ENCODE measurements around the gene SH3GL3.

SH3GL3 gene

GRCh38 chr15:83556754-83557153, 109.6 kb downstream of the SH3GL3 start:
- no peak overlapping the region for H3K4me3 ChIP-seq (ENCODE audit: low read length)
- TF ChIP-seq ZNF274 (IDR thresholded peaks at IDR 0.05; ENCODE audit: low read depth, low read length), result no peak

GRCh38 chr15:83558146-83558545, 111.0 kb downstream of the SH3GL3 start:
- no peak overlapping the region for H3K4me3 ChIP-seq (ENCODE audit: low read length)
- no peak for TF ChIP-seq ZNF274 (IDR thresholded peaks at IDR 0.05; ENCODE audit: low read depth, low read length)

- TF ChIP-seq ZNF274 (IDR thresholded peaks at IDR 0.05; ENCODE audit: low read depth, low read length), result no peak
- no peak overlapping the region for H3K4me3 ChIP-seq (ENCODE audit: low read length)
Measured at GRCh38 chr15:83559310-83559966, 112.3 kb downstream of the SH3GL3 start.

DNA sequence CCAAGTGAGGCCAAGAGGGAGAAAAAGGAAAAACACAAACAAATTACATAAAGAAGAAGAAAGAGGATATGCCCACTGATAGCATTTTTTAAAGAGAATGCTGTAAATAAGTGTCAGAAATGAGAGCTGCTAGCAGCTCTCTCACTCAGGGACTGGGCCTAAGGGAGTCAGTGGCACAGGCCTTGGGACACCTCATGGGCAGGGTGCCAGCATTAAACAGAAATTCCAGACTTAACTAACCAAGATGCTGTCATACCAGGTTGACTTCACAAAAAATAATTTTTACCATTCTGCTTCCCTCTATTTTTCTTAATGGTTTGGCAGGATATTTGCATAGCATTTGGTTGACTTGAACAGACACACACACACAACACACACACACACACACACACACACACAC, 114.5 kb downstream of the SH3GL3 start:
- H3K4me3 ChIP-seq (ENCODE audit: low read length), result no peak overlapping the region
- TF ChIP-seq ZNF274 (IDR thresholded peaks at IDR 0.05; ENCODE audit: low read depth, low read length), result no peak

- H3K4me3 ChIP-seq (ENCODE audit: low read length), result no peak overlapping the region
- TF ChIP-seq ZNF274 (IDR thresholded peaks at IDR 0.05; ENCODE audit: low read depth, low read length), result no peak
Measured at GRCh38 chr15:83565138-83565537, 118.0 kb downstream of the SH3GL3 start.

DNA sequence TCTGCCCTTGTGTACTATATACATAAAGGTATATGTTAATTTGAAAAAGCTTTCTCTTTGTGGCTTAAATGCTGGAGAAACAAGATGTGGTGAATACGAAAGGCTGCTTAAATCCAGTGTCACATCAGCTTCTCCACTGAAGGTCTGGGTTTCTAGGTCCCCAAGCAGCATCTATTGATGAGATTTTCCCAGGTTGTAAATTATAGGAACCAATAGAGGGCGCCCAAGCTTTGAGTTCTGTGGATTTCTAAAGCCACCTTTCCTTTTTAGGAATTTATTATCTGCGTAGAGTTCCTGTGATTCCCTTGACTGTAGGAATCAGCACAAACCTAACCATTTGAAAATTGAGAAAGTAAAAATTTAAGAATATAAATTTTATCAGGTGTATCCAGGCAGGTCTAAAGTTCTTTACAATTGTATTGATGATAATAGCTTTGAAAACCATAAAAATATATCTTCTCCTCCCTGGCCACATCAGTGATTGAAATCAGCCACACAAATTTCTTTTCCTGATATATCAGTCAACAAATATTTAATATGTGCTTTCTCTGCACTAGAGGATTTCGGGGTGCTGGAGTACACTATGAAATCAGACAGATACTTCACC, 118.5 kb downstream of the SH3GL3 start:
- TF ChIP-seq ZNF274 (IDR thresholded peaks at IDR 0.05; ENCODE audit: low read depth, low read length), result no peak
- no peak overlapping the region for H3K4me3 ChIP-seq (ENCODE audit: low read length)

- no peak for TF ChIP-seq ZNF274 (IDR thresholded peaks at IDR 0.05; ENCODE audit: low read depth, low read length)
- no peak overlapping the region for H3K4me3 ChIP-seq (ENCODE audit: low read length)
Measured at GRCh38 chr15:83567318-83567717, 120.2 kb downstream of the SH3GL3 start.

GRCh38 chr15:83569341-83569740, 122.2 kb downstream of the SH3GL3 start:
- no peak overlapping the region for H3K4me3 ChIP-seq (ENCODE audit: low read length)
- TF ChIP-seq ZNF274 (IDR thresholded peaks at IDR 0.05; ENCODE audit: low read depth, low read length), result no peak

GRCh38 chr15:83570756-83571155, 123.6 kb downstream of the SH3GL3 start:
- TF ChIP-seq ZNF274 (IDR thresholded peaks at IDR 0.05; ENCODE audit: low read depth, low read length), result no peak

DNA sequence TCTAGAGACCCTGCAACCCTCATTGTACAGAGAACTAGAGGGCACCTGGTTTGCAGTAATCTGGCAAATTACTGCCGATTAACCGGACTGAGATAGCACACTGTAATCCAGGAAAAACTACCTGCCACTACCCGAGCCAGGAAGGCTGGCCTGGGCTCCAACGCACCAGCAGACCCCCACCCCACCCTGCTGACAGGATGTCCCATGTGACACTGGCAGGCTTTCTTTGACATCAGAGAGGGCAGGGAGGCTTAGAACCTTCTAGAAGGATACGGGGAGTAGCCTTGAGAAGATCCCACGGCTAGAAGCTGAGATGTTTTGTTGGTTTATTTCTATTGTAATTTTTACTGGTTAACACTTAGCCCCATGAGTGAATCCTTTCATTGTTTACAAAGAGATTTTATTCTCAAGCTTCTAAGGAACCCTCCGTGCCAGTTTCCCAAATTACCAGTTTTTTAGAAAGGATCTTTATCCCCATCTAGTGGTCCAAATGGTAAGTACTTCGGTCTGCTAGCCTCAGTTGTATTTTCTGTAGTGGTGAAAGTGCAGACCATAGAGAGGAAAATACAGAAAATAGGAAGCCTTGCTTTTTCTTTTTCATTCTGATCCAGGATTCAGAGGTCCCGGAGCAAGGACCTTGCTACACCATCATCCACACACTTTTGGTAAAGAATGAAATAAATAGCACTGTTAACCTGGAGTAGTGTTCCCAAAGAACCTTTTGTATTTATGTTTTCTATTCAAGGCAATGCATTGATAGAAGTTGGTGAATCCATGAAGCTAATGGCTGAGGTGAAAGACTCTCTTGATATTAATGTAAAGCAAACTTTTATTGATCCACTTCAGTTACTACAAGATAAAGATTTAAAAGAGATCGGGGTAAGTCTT, 124.9 kb downstream of the SH3GL3 start:
- TF ChIP-seq ZNF274 (IDR thresholded peaks at IDR 0.05; ENCODE audit: low read depth, low read length), result no peak
- H3K4me3 ChIP-seq (ENCODE audit: low read length), result no peak overlapping the region

More at GRCh38 chr15:83570756-83571155, 123.6 kb downstream of the SH3GL3 start:
- H3K4me3 ChIP-seq (ENCODE audit: low read length), result no peak overlapping the region

GRCh38 chr15:83574345-83574744, 127.2 kb downstream of the SH3GL3 start:
- no peak overlapping the region for H3K4me3 ChIP-seq (ENCODE audit: low read length)
- TF ChIP-seq ZNF274 (IDR thresholded peaks at IDR 0.05; ENCODE audit: low read depth, low read length), result no peak

DNA sequence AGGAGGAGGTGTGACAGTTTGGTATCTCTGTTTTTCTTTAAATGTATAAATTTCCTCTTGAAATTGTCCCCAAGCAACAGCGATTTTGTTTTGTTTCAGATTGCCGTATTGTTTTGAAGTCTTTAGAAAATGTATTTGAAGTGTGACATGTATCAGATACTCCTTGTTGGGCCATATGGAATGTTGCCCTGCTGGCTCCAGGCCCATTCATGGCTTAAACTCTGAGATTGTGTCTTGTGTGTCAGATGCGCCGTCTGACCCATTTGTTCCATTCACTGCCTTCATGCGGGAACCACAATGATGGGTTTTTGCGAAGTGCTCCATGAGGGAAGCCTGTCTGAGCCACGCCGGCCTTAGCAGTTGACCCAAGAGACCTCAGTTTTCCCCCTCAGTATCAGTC, 131.6 kb downstream of the SH3GL3 start:
- H3K4me3 ChIP-seq (ENCODE audit: low read length), result no peak overlapping the region
- TF ChIP-seq ZNF274 (IDR thresholded peaks at IDR 0.05; ENCODE audit: low read depth, low read length), result no peak

DNA sequence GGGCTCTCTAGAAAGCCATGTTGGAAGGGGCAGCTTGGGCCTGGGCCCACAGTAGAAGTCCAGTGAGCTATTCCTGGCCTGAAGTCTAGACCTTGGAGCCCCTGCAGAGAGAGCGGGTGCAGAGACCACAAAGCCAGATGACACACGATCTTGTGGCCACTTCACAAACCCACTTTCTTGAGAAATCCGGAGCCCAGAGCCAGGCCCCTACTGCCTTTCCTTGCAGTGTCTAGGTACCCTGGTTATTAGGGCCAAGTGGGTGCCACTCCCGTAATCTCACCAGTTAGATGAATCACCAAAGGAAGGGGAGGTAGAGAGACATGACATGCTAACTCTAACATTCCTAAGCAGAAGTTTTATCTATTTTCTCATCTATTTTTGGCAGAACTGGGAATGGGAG, 134.2 kb downstream of the SH3GL3 start:
- H3K4me3 ChIP-seq (ENCODE audit: low read length), result no peak overlapping the region
- no peak for TF ChIP-seq ZNF274 (IDR thresholded peaks at IDR 0.05; ENCODE audit: low read depth, low read length)

- no peak for TF ChIP-seq ZNF274 (IDR thresholded peaks at IDR 0.05; ENCODE audit: low read depth, low read length)
Measured at GRCh38 chr15:83582381-83582780, 135.2 kb downstream of the SH3GL3 start.

More at GRCh38 chr15:83582381-83582780, 135.2 kb downstream of the SH3GL3 start:
- no peak overlapping the region for H3K4me3 ChIP-seq (ENCODE audit: low read length)
